ENCODE results near the gene GRM4. TPM values are rescaled to one million over a fixed set of nuclear protein-coding genes. Genes with fewer than 3 reads are reported as not detected.

GRM4 gene
- total RNA-seq, 1 donor from 2014 or later: 0.29 TPM

DNA sequence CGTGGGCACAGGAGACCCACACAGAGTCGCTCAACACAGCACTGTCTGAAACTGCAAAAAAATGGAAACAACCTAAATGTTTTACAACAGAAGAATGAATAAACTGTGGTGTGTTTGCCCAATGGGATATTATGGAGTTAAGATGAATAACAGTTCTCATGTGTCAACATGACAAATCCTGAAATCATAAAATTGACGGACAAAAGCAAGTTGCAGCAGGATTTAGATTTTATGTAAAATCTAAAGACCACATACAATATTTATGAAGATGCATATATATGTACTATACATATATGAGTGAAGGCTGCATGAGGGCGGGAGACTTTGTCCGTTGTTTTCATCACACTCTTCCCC lies 79.7 kb downstream of the GRM4 start:
- no peak for TF ChIP-seq CTCF (IDR thresholded peaks at IDR 0.05)
- H3K27me3 ChIP-seq: peaks cover 18% of the 10 kb centered on the region
- no peak for ATAC-seq

GRCh38 chr6:34065466-34066217 lies 80.2 kb downstream of the GRM4 start:
- DNase-seq: no peak
- no peak overlapping the region for H3K27ac ChIP-seq
- no peaks in the 10 kb centered on the region for H3K36me3 ChIP-seq
- H3K4me1 ChIP-seq: peaks cover 3% of the 10 kb centered on the region
- intact Hi-C loops (cut with DNase I): no loop called here
- ATAC-seq: no peak
- peaks cover 18% of the 10 kb centered on the region for H3K27me3 ChIP-seq
- H3K4me3 ChIP-seq: no peak overlapping the region
- no peak for TF ChIP-seq CTCF (IDR thresholded peaks at IDR 0.05)
- no peaks in the 10 kb centered on the region for H3K9me3 ChIP-seq

More for the DNA sequence above, 79.7 kb downstream of the GRM4 start:
- intact Hi-C loops (cut with DNase I): no loop called here
- H3K4me3 ChIP-seq: no peak overlapping the region
- DNase-seq: no peak
- no peak overlapping the region for H3K27ac ChIP-seq
- H3K4me1 ChIP-seq: peaks cover 3% of the 10 kb centered on the region
- no peaks in the 10 kb centered on the region for H3K36me3 ChIP-seq
- no peaks in the 10 kb centered on the region for H3K9me3 ChIP-seq

- intact Hi-C loops (cut with DNase I): no loop called here
- ATAC-seq: no peak
- H3K27me3 ChIP-seq: peaks cover 18% of the 10 kb centered on the region
These were observed 81.2 kb downstream of the GRM4 start for GRCh38 chr6:34064675-34065074.

DNA sequence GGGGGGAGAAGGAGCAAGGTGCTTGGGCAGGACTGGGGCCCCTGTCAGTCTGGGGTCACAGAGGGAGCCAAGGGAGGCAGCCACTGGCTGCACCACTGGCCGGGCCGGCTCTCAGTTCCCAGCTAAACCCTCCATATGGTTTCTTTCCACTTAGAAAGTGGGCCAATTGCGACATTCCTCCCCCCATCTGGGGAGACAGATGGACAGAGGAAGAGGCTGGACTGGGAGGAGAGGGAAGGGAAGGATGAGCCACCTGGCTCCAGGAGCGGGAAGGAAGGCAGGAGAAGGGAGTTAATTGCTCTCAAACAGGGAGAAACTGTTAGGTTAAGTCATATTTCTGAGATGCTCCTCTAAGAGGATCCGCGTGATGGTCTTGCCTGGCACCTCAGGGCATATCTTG lies 82.2 kb downstream of the GRM4 start:
- Histone ChIP-seq H3K27ac (no peak overlapping the region), H3K4me3 (no peak overlapping the region), H3K27me3 (peaks cover 18% of the 10 kb centered on the region), H3K4me1 (peaks cover 3% of the 10 kb centered on the region), H3K36me3 (no peaks in the 10 kb centered on the region), H3K9me3 (no peaks in the 10 kb centered on the region)
- ATAC-seq (no peak), DNase-seq (no peak)
- intact Hi-C loops (cut with DNase I): no loop called here
- TF ChIP-seq CTCF (IDR thresholded peaks at IDR 0.05): no peak

More at GRCh38 chr6:34064675-34065074, 81.2 kb downstream of the GRM4 start:
- no peaks in the 10 kb centered on the region for H3K36me3 ChIP-seq
- DNase-seq: no peak
- TF ChIP-seq CTCF (IDR thresholded peaks at IDR 0.05): no peak
- H3K4me1 ChIP-seq: peaks cover 3% of the 10 kb centered on the region
- no peak overlapping the region for H3K27ac ChIP-seq
- H3K4me3 ChIP-seq: no peak overlapping the region
- no peaks in the 10 kb centered on the region for H3K9me3 ChIP-seq

DNA sequence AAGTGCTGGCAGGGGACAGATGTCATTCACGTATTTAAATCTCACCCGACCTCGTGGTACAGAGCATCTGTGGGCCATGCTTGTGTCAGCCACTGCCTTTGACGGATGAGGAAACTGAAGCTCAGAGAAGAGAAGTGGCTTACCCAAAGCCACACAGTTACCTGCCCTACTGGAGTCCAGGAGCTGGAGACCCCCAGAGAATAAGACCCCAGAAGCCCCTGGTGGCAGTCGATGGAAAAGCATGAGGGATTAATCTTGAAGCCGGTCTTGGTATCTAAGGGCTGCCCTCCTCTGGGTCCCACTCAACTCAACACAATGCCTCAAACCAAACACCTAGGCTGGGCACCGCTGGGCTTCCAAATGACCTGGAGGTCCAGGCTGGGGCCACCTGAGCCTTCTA lies 83.1 kb downstream of the GRM4 start:
- DNase-seq (no peak), ATAC-seq (no peak)
- H3K27me3 ChIP-seq: peaks cover 15% of the 10 kb centered on the region
- H3K36me3 ChIP-seq: no peaks in the 10 kb centered on the region
- intact Hi-C loops (cut with DNase I): no loop called here
- H3K27ac ChIP-seq: no peak overlapping the region
- TF ChIP-seq CTCF (IDR thresholded peaks at IDR 0.05): no peak
- peaks cover 3% of the 10 kb centered on the region for H3K4me1 ChIP-seq
- no peak overlapping the region for H3K4me3 ChIP-seq
- H3K9me3 ChIP-seq: no peaks in the 10 kb centered on the region

All from upper lobe of right lung (tissue), 1 donor.